MCF 10A (cell line): Measurements from ENCODE around the gene SLC34A1. TPM values are rescaled to one million over a fixed set of nuclear protein-coding genes. Genes with fewer than 3 reads are reported as not detected.

Experiments
- BruUV-seq: library from RNA; stranded (reverse); fragments of 400-500 nt; replicated peaks from 2 replicates; lab custom pipeline; 2021; lab: Mats Ljungman, UMichigan
- CTCF ChIA-PET: fragments of 300-600 bp; sonication (Branson Sonifier 250); formaldehyde crosslinking; extraction: SDS; loops from one replicate; lab custom pipeline; 2021; ENCODE audit warnings: antibody characterized with exemption, inconsistent platforms; lab: Yijun Ruan, JAX
- POLR2A ChIA-PET: fragments of 300-600, 350-650 bp; sonication (Branson Sonifier 250); formaldehyde crosslinking; extraction: SDS; loops from one replicate; lab custom pipeline; 2020; ENCODE audit warnings: antibody characterized with exemption, inconsistent platforms; lab: Yijun Ruan, JAX
- DNase-seq: peaks from one replicate; pipeline ENCODE4 v3.0.0-alpha.2; 2018; ENCODE audit not compliant: unreplicated experiment
- H3K27ac Mint-ChIP-seq: one replicate; pipeline ENCODE4 v1.8.0; 2022; ENCODE audit warnings: mild to moderate bottlenecking, low read depth, mixed read lengths; ENCODE audit not compliant: unreplicated experiment
- H3K27me3 Mint-ChIP-seq: one replicate; pipeline ENCODE4 v1.8.0; 2022; ENCODE audit warnings: mixed read lengths; ENCODE audit not compliant: insufficient read depth, unreplicated experiment
- H3K36me3 Mint-ChIP-seq: one replicate; pipeline ENCODE4 v1.8.0; 2022; ENCODE audit warnings: mild to moderate bottlenecking, moderate library complexity, mixed read lengths; ENCODE audit not compliant: insufficient read depth, unreplicated experiment
- H3K4me1 Mint-ChIP-seq: one replicate; pipeline ENCODE4 v1.8.0; 2022; ENCODE audit warnings: mixed read lengths; ENCODE audit not compliant: insufficient read depth, unreplicated experiment
- H3K4me3 Mint-ChIP-seq: one replicate; pipeline ENCODE4 v1.8.0; 2022; ENCODE audit warnings: mild to moderate bottlenecking, moderate library complexity, mixed read lengths; ENCODE audit not compliant: unreplicated experiment
- H3K9me3 Mint-ChIP-seq: one replicate; pipeline ENCODE4 v1.8.0; 2022; ENCODE audit warnings: mixed read lengths; ENCODE audit not compliant: unreplicated experiment
- intact Hi-C: fragments of 100-400 bp; cut with micrococcal nuclease; formaldehyde crosslinking; loops from 2 replicates; pipeline ENCODE4 v1.14.1; 2022
- total RNA-seq: library from RNA; stranded (reverse); gene quantifications from 2 replicates; pipeline ENCODE4 v1.2.3, GENCODE V29; 2022
- TF ChIP-seq, protein P1 (sequence below): fragments of 200-600 bp; IDR thresholded peaks from one replicate; pipeline ENCODE4 v1.8.0; 2022; ENCODE audit warnings: antibody characterized with exemption, mild to moderate bottlenecking; ENCODE audit not compliant: unreplicated experiment

SLC34A1 gene
- total RNA-seq, 1 experiment from 2014 or later, result not detected

- no TSS peak for BruUV-seq
- ChIA-PET CTCF (interaction anchor here (0.6 to 1.5 kb wide), 2 partner anchors 13 to 33 kb away, joined by 3 read pairs; no protein-coding TSS in a partner anchor), POLR2A (interaction anchor here (2.0 kb wide), 1 partner anchor 32 kb away, joined by 5 read pairs; no protein-coding TSS in a partner anchor)
- TF ChIP-seq, protein P1, sequence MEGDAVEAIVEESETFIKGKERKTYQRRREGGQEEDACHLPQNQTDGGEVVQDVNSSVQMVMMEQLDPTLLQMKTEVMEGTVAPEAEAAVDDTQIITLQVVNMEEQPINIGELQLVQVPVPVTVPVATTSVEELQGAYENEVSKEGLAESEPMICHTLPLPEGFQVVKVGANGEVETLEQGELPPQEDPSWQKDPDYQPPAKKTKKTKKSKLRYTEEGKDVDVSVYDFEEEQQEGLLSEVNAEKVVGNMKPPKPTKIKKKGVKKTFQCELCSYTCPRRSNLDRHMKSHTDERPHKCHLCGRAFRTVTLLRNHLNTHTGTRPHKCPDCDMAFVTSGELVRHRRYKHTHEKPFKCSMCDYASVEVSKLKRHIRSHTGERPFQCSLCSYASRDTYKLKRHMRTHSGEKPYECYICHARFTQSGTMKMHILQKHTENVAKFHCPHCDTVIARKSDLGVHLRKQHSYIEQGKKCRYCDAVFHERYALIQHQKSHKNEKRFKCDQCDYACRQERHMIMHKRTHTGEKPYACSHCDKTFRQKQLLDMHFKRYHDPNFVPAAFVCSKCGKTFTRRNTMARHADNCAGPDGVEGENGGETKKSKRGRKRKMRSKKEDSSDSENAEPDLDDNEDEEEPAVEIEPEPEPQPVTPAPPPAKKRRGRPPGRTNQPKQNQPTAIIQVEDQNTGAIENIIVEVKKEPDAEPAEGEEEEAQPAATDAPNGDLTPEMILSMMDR, result no peak
- Mint-ChIP-seq H3K9me3 (no peaks in the 10 kb centered on the region), H3K4me3 (peak overlapping the region; percentile 30), H3K36me3 (no peaks in the 10 kb centered on the region), H3K27me3 (no peaks in the 10 kb centered on the region), H3K4me1 (peaks cover 18% of the 10 kb centered on the region), H3K27ac (no peak overlapping the region)
- intact Hi-C loops, result no loop called here
- no peak for DNase-seq
Measured at GRCh38 chr5:177357146-177357458, 27.1 kb upstream of the SLC34A1 start.

DNA sequence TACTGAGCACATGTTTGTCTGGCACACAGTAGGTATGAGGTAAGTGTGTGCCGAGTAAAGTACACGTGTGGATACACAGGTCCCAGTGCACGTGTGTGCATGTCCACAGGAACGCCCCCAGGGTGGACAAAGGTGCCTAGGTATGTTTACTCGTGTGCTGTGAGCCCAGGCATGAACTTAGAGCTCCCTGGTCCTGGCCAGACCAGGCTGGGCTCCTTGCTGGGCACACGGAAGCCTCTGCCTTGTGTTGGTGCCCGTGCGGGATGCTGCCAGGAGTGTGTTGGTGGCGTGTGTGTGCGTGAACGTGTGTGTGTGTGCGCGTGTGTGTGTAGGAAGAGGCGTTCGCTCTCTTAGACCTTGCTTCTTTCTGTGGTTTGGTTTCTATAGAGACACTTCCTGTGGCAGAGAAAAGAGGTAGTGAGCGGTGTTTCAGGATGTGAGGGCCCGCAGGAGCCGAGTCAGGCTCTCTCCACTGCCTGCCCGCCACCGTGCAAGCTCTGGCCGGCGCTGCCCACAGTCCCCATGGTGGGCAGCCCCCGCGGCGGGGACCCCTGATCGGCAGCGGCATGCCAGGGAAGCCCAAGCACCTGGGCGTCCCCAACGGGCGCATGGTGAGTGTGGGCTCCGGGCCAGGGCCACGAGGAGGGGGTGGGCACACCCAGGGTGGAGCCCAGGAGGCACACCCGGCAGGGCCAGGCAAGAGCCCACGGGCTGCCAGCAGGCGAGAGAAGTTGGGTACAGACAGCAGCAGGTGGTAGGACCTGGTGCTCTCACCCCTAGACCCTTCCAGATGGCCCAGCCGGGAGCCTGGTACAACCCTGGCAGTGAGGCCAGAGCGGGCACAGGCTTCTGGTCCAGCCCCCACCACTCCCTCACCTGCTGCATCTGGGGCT is 26.5 kb upstream of the SLC34A1 start, which contains the start of gene RGS14:
RGS14 (plus strand) TSS at position 466 of the 893 bp plus-strand sequence; CDS start at position 567, 101 bp downstream.
- ChIA-PET CTCF (interaction anchor here (0.6 to 4.7 kb wide), 3 partner anchors 12 to 46 kb away, joined by 3 to 21 read pairs (median 5); no protein-coding TSS in a partner anchor), POLR2A (interaction anchor here (0.6 to 2.0 kb wide), 4 partner anchors 12 to 70 kb away, joined by 3 to 5 read pairs (median 4); no protein-coding TSS in a partner anchor)
- Mint-ChIP-seq H3K4me1 (peaks cover 24% of the 10 kb centered on the region), H3K27me3 (no peaks in the 10 kb centered on the region), H3K4me3 (peak within 1 kb of the TSS; percentile 51), H3K9me3 (no peaks in the 10 kb centered on the region), H3K36me3 (no peaks in the 10 kb centered on the region), H3K27ac (no peak within 1 kb of the TSS)
- DNase-seq, result peak; percentile 55
- TF ChIP-seq, protein P1, result no peak
- BruUV-seq, result no TSS peak
- intact Hi-C loops, result no loop called here

- BruUV-seq, result no TSS peak
- Mint-ChIP-seq H3K9me3 (no peaks in the 10 kb centered on the region), H3K27me3 (no peaks in the 10 kb centered on the region), H3K27ac (no peak overlapping the region), H3K4me1 (peaks cover 27% of the 10 kb centered on the region), H3K36me3 (no peaks in the 10 kb centered on the region), H3K4me3 (peak overlapping the region; percentile 51)
- ChIA-PET CTCF (interaction anchor here (1.0 to 4.7 kb wide), 4 partner anchors 12 to 697 kb away, joined by 3 to 21 read pairs (median 4); no protein-coding TSS in a partner anchor), POLR2A (interaction anchor here (0.6 kb wide), 1 partner anchor 11 kb away, joined by 3 read pairs; no protein-coding TSS in a partner anchor)
- DNase-seq, result no peak
- TF ChIP-seq, protein P1, result no peak
- intact Hi-C loops, result no loop called here
Measured at GRCh38 chr5:177358370-177358819, 25.8 kb upstream of the SLC34A1 start.

GRCh38 chr5:177359451-177359851 is 24.8 kb upstream of the SLC34A1 start:
- BruUV-seq, result no TSS peak
- POLR2A ChIA-PET, result interaction anchor here (3.2 kb wide), 1 partner anchor 8 kb away, joined by 29 read pairs; the partner anchor contains the start of gene LMAN2
- DNase-seq, result no peak
- no peaks in the 10 kb centered on the region for H3K36me3 Mint-ChIP-seq
- no peaks in the 10 kb centered on the region for H3K9me3 Mint-ChIP-seq
- H3K27me3 Mint-ChIP-seq, result no peaks in the 10 kb centered on the region
- CTCF ChIA-PET, result interaction anchor here (0.8 to 4.7 kb wide), 6 partner anchors 11 to 699 kb away, joined by 3 to 21 read pairs (median 4); no protein-coding TSS in a partner anchor
- H3K4me1 Mint-ChIP-seq, result peaks cover 27% of the 10 kb centered on the region
- TF ChIP-seq, protein P1, result no peak
- peak overlapping the region; percentile 28 for H3K27ac Mint-ChIP-seq
- no peak overlapping the region for H3K4me3 Mint-ChIP-seq
- intact Hi-C loops, result no loop called here
